SU-DHL-6 (cell line): Measurements from ENCODE around the gene APOBEC4.

Experiments used
- H2AFZ ChIP-seq: fragments of 200-600 bp; sonication (generic); 2 replicates; pipeline ENCODE4 v1.6.1; 2014; ENCODE audit warnings: low read depth, mild to moderate bottlenecking, moderate library complexity, mixed read lengths, antibody characterized with exemption, low read length; ENCODE audit not compliant: severe bottlenecking
- H3F3A ChIP-seq: fragments of 200-600 bp; shearing (Covaris generic); 2 replicates; pipeline ENCODE4 v1.6.0; 2016; ENCODE audit warnings: antibody characterized with exemption, mild to moderate bottlenecking; ENCODE audit not compliant: insufficient read depth
- H3K27ac ChIP-seq: fragments of 200-600 bp; sonication (generic); 2 replicates; pipeline ENCODE4 v1.5.1; 2016; ENCODE audit warnings: low read depth, mild to moderate bottlenecking, low read length, moderate library complexity, mixed read lengths
- H3K27me3 ChIP-seq: fragments of 200-600 bp; sonication (generic), shearing (Covaris generic); 2 replicates; pipeline ENCODE4 v1.6.0; 2014; ENCODE audit warnings: mild to moderate bottlenecking, low read length
- H3K36me3 ChIP-seq: fragments of 200-600 bp; sonication (generic); 2 replicates; pipeline ENCODE4 v1.6.1; 2014; ENCODE audit warnings: mild to moderate bottlenecking, low read length, mixed read lengths
- H3K4me2 ChIP-seq: fragments of 300-600, 200-600 bp; shearing (Covaris generic), sonication (generic); 2 replicates; pipeline ENCODE4 v1.6.0; 2014; ENCODE audit warnings: low read length, low read depth, mild to moderate bottlenecking; ENCODE audit not compliant: poor library complexity, severe bottlenecking
- H3K4me3 ChIP-seq: fragments of 200-600 bp; sonication (generic); 2 replicates; pipeline ENCODE4 v1.5.1; 2014; ENCODE audit warnings: antibody characterized with exemption, low read length, mild to moderate bottlenecking, mixed read lengths; ENCODE audit not compliant: insufficient read depth, poor library complexity, severe bottlenecking
- H3K79me2 ChIP-seq: fragments of 200-600 bp; sonication (generic); 2 replicates; pipeline ENCODE4 v1.6.1; 2014; ENCODE audit warnings: mild to moderate bottlenecking, low read length, moderate library complexity; ENCODE audit not compliant: insufficient read depth
- H3K9ac ChIP-seq: fragments of 200-600 bp; sonication (generic); 2 replicates; pipeline ENCODE4 v1.7.0; 2014; ENCODE audit warnings: mild to moderate bottlenecking, low read length
- H3K9me2 ChIP-seq: fragments of 200-600 bp; sonication (generic); replicated peaks from 2 replicates; pipeline ENCODE4 v1.6.1; 2014; ENCODE audit warnings: low read length; ENCODE audit not compliant: insufficient read depth
- H3K9me3 ChIP-seq: fragments of 200-600 bp; sonication (generic); 2 replicates; pipeline ENCODE4 v1.6.1; 2014; ENCODE audit warnings: low read length, mixed read lengths; ENCODE audit not compliant: insufficient read depth
- H4K20me1 ChIP-seq: fragments of 200-600 bp; sonication (generic); 2 replicates; pipeline ENCODE4 v1.6.1; 2014; ENCODE audit warnings: low read depth, mild to moderate bottlenecking, antibody characterized with exemption, low read length, moderate library complexity, mixed read lengths
- EZH2phosphoT487 ChIP-seq: fragments of 200-600 bp; sonication (generic), shearing (Covaris generic); conservative IDR thresholded peaks from 2 replicates; pipeline ENCODE4 v1.6.1; 2018; ENCODE audit warnings: mild to moderate bottlenecking, antibody characterized with exemption, low read length, moderate library complexity, mixed read lengths
- TF ChIP-seq, protein P1 (sequence below): fragments of 200-600 bp; sonication (generic); IDR thresholded peaks from one replicate; pipeline ENCODE4 v1.5.1; 2017; ENCODE audit warnings: antibody characterized with exemption, mild to moderate bottlenecking, low read length, moderate library complexity; ENCODE audit not compliant: insufficient read depth, poor library complexity, severe bottlenecking

The APOBEC4 gene

DNA sequence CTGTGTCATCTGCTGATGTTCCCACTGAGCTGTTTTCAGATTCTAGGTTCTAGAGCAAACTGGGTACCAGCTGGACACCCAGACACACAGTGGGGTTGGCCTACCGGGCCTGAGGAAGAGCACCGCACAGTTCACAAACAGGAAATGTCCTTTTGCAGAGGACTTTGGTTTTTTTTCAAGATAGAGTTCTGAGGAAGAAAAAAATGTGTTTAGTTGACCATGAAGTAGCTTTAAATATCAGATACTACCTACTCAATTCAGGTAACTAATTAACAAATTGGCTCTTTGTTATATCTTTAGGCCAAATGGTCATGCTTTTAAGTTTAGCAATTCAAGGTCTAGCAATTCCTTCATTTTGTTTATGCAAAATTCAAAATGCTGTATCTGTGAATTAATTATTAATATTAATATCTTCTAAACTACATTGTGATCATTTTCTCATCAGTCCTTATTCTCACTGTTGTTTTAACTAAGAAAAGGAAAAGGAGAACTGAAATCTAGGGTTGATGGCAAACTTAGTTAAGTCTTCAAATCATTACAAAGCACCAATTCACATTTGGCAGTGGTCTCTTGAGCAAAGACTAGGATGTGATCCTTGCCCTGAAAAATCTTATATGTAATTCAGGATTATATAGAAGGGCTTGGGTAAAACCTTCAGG is 45.7 kb downstream of the APOBEC4 start:
- no peak overlapping the region for H2AFZ ChIP-seq
- H3K4me2 ChIP-seq: no peak overlapping the region
- no peaks in the 10 kb centered on the region for H3K79me2 ChIP-seq
- no peak overlapping the region for H3K27ac ChIP-seq
- H3F3A ChIP-seq: no peaks in the 10 kb centered on the region
- no peak overlapping the region for H3K9ac ChIP-seq
- no peaks in the 10 kb centered on the region for H3K9me2 ChIP-seq
- no peaks in the 10 kb centered on the region for H3K27me3 ChIP-seq
- TF ChIP-seq EZH2phosphoT487: no peak
- TF ChIP-seq, protein P1, sequence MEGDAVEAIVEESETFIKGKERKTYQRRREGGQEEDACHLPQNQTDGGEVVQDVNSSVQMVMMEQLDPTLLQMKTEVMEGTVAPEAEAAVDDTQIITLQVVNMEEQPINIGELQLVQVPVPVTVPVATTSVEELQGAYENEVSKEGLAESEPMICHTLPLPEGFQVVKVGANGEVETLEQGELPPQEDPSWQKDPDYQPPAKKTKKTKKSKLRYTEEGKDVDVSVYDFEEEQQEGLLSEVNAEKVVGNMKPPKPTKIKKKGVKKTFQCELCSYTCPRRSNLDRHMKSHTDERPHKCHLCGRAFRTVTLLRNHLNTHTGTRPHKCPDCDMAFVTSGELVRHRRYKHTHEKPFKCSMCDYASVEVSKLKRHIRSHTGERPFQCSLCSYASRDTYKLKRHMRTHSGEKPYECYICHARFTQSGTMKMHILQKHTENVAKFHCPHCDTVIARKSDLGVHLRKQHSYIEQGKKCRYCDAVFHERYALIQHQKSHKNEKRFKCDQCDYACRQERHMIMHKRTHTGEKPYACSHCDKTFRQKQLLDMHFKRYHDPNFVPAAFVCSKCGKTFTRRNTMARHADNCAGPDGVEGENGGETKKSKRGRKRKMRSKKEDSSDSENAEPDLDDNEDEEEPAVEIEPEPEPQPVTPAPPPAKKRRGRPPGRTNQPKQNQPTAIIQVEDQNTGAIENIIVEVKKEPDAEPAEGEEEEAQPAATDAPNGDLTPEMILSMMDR: no peak
- no peaks in the 10 kb centered on the region for H3K36me3 ChIP-seq
- no peaks in the 10 kb centered on the region for H3K9me3 ChIP-seq
- H3K4me3 ChIP-seq: no peak overlapping the region
- H4K20me1 ChIP-seq: no peaks in the 10 kb centered on the region

DNA sequence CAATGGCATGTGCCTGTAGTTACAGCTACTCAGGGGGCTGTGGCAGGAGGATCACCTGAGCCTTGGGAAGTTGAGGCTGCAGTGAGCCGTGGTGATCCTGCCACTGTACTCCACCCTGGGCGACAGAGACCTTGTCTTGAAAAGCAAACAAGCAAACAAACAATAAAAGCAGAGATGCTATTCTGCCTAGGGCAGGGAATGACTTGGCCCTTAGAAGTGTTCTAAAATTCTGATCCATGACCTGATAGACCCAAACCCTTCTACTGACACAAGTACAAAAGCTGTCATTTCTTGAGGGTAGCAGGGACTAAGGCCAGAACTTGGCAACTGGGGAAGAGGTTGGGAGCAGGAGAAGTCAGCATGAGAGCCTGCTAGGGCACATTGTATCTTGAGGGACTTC is 47.2 kb downstream of the APOBEC4 start:
- H4K20me1 ChIP-seq: no peaks in the 10 kb centered on the region
- no peaks in the 10 kb centered on the region for H3K27me3 ChIP-seq
- H3F3A ChIP-seq: no peaks in the 10 kb centered on the region
- H3K36me3 ChIP-seq: no peaks in the 10 kb centered on the region
- no peak overlapping the region for H3K9ac ChIP-seq
- no peaks in the 10 kb centered on the region for H3K9me2 ChIP-seq
- H3K27ac ChIP-seq: no peak overlapping the region
- TF ChIP-seq, protein P1: no peak
- no peak for TF ChIP-seq EZH2phosphoT487
- no peak overlapping the region for H3K4me3 ChIP-seq
- no peak overlapping the region for H3K4me2 ChIP-seq
- H2AFZ ChIP-seq: no peak overlapping the region
- H3K79me2 ChIP-seq: no peaks in the 10 kb centered on the region
- no peaks in the 10 kb centered on the region for H3K9me3 ChIP-seq

DNA sequence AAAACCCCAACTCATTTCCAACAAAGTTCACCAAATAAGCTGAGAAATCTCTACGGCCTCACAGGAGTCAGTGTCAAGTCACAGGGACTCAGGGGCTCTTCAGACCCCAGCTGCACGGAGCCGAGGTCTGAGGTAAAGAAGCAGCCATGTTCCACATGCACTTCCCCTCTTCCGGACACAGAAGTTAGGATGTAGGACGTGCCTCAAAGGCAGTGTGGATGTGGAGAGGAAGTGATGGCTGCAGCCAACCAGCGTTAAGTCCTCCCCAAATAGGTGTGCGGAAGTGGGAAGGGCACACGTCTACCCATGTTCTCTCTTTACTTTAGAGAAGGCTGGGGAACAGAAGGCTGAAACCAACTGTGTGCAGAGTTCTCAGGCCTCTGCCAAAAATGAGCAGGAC is 48.3 kb downstream of the APOBEC4 start:
- no peaks in the 10 kb centered on the region for H3K9me3 ChIP-seq
- H3K79me2 ChIP-seq: no peaks in the 10 kb centered on the region
- no peak for TF ChIP-seq EZH2phosphoT487
- TF ChIP-seq, protein P1: no peak
- no peak overlapping the region for H3K9ac ChIP-seq
- H4K20me1 ChIP-seq: no peaks in the 10 kb centered on the region
- H3F3A ChIP-seq: no peaks in the 10 kb centered on the region
- H3K4me3 ChIP-seq: no peak overlapping the region
- H3K9me2 ChIP-seq: no peaks in the 10 kb centered on the region
- H2AFZ ChIP-seq: no peak overlapping the region
- no peaks in the 10 kb centered on the region for H3K27me3 ChIP-seq
- H3K36me3 ChIP-seq: no peaks in the 10 kb centered on the region
- H3K4me2 ChIP-seq: no peak overlapping the region
- no peak overlapping the region for H3K27ac ChIP-seq
